ENCODE measurements around the gene SLC26A1.

The SLC26A1 gene

DNA sequence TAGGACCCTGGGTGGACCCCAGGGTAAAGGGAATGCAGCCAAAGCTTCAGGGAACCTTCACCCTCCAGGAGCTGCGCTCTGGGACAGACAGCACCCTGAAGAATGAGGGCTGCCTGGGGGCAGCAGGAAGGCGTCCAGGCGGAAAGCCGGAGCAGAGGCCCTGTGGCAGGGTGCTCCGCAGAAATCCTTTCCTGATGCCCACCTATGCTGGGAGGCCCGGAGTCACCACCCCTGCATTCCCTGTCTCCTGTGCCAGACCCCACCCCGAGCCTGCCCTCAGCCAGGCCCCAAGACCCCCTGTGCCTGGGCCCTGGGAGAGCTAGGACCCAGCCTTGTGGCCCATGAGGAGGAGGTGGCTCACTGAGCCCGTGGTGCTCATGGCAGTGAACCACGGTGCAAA is 18.5 kb downstream of the SLC26A1 start:
- no peak for TF ChIP-seq GATA3 (IDR thresholded peaks at IDR 0.05; ENCODE audit: low read depth, low read length)
- TF ChIP-seq GATA2 (IDR thresholded peaks at IDR 0.05; ENCODE audit: low read depth, low read length): no peak

- TF ChIP-seq GATA3 (IDR thresholded peaks at IDR 0.05; ENCODE audit: low read depth, low read length) (no peak), GATA2 (IDR thresholded peaks at IDR 0.05; ENCODE audit: low read depth, low read length) (no peak)
Measured at GRCh38 chr4:973431-974397, 19.5 kb downstream of the SLC26A1 start, which contains the start of gene DGKQ. DGKQ (minus strand) TSS chr4:973569; CDS start chr4:973482, 87 bp downstream.

GRCh38 chr4:972651-973424 is 20.4 kb downstream of the SLC26A1 start:
- TF ChIP-seq GATA3 (IDR thresholded peaks at IDR 0.05; ENCODE audit: low read depth, low read length) (no peak), GATA2 (IDR thresholded peaks at IDR 0.05; ENCODE audit: low read depth, low read length) (no peak)

DNA sequence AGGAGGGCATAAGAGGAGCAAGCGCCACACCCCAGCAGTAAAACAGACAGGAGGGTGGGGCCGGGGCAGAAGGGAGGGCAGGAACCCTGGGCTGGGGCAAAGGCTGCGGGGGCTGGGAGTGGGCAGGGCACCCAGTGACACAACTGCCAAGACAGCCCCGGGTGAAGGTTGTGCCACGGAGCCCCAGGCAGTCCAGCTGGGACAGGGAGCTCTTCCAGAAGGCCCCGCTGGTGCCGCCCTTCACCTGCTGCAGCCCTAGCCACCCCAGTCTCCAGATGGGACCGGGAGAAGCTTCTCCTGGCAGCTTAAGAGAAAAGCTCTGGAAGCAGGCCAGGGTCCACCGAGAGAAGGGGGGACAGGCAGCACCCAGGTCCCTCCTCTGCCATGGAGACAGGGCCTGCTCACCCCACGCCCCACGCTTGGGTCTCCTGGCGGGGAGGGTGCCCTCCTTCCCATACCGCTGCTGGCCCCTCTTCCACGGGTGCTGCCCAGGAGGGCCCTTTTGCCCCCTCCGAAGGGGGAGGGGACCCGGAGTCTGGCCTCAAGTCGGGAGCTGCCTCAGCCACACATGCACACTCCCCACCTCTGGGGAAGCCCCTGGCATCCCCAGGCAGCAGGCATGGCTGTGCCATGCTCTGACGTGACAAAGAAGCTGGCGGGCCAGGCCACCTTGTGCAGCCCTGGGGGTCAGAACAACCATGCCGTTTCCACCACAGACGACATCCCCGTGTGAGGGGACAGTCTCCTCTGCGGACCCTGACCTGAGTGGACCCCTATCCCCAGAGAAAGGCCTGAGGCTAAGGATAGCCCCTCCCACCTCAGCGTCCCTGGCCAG is 21.3 kb downstream of the SLC26A1 start:
- TF ChIP-seq GATA3 (IDR thresholded peaks at IDR 0.05; ENCODE audit: low read depth, low read length) (no peak), GATA2 (IDR thresholded peaks at IDR 0.05; ENCODE audit: low read depth, low read length) (no peak)

GRCh38 chr4:970854-971520 is 22.2 kb downstream of the SLC26A1 start:
- TF ChIP-seq GATA3 (IDR thresholded peaks at IDR 0.05; ENCODE audit: low read depth, low read length) (no peak), GATA2 (IDR thresholded peaks at IDR 0.05; ENCODE audit: low read depth, low read length) (no peak)

DNA sequence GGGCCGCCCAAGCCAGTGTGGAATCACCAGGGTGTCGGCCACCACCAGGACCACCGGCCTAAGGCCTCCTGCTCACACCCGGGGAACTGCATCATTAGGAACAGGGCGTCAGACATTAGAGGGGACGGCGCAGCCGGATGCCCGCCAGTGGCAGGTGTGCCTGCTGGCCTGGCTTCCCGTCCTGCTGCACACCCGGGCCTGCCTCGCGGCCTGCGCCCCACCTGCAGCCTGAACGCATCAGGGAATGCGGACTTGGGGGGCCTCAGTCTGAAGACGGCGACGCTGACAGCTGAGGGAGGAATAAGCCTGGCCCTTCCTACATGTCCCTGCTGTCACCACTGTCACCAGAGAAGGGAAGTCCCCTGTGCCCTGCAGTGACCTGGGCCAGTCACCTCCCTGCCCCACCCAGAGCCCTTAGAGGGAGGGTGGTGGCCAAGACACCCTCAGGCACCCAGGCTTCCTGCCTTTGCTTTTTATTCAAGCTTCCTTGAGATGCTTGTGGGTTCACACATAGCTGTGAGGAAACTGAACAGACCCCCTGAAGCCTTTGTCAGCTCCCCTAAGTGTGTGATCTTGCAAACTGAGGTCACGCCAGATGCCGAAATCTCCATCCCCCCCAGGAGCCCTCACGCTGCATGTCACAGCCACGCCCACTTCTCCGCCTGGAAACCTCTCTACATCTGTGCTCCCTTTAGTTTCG is 23.0 kb downstream of the SLC26A1 start:
- TF ChIP-seq GATA2 (IDR thresholded peaks at IDR 0.05; ENCODE audit: low read depth, low read length): no peak
- no peak for TF ChIP-seq GATA3 (IDR thresholded peaks at IDR 0.05; ENCODE audit: low read depth, low read length)

DNA sequence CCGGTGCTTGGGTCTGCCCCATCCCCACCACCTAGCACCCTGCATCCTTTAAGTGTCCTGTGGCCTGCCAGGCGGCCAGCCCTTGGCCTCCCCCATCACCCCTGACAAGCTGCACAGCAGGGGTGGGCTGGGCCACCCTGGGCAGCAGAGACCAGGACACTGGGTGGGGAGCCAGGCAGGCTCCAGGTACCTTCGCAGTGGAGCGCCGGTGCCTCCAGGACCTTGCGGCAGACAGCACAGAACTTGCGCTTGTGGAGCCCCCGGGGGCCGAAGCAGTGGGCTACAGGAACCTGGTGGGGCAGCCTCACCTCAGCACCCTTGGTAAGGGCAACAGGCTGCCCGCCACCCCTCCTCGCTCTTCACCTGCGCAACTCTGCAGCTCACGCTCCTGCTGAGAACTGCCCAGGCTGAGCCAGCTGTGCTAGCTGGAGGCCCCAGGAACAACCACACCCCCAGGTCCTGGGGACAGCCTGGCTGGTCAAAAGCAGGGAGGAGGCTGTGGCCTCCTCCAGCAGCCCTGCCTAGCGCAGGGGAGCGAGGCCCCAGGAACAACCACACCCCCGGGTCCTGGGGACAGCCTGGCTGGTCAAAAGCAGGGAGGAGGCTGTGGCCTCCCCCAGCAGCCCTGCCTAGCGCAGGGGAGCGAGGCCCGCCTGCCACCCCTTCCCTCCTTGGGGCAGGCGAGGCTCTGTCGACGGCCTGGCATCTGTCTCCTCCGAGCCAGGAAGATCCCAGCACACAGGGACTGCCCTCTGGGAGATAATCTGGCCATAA is 24.4 kb downstream of the SLC26A1 start:
- no peak for TF ChIP-seq GATA3 (IDR thresholded peaks at IDR 0.05; ENCODE audit: low read depth, low read length)
- no peak for TF ChIP-seq GATA2 (IDR thresholded peaks at IDR 0.05; ENCODE audit: low read depth, low read length)

DNA sequence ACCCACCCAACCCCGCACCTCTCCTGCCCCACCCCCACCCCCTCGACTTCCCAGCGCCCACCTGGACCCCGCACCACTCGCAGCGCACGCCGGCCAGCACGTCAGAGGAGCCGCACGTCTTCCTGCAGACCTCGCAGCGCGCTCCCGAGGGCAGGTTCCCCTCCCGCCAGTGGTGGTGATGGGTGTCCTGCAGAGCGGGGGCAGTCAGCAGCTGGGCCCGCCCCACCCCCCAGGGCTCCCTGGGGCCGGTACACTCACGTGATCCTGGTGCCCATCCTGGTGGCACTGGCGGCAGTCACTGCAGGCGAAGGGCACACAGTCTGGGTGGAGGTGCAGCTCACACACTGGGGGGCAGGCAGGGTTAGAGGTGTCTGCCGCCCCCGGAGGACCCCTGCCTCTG is 25.0 kb downstream of the SLC26A1 start:
- TF ChIP-seq GATA3 (IDR thresholded peaks at IDR 0.05; ENCODE audit: low read depth, low read length): no peak
- no peak for TF ChIP-seq GATA2 (IDR thresholded peaks at IDR 0.05; ENCODE audit: low read depth, low read length)

DNA sequence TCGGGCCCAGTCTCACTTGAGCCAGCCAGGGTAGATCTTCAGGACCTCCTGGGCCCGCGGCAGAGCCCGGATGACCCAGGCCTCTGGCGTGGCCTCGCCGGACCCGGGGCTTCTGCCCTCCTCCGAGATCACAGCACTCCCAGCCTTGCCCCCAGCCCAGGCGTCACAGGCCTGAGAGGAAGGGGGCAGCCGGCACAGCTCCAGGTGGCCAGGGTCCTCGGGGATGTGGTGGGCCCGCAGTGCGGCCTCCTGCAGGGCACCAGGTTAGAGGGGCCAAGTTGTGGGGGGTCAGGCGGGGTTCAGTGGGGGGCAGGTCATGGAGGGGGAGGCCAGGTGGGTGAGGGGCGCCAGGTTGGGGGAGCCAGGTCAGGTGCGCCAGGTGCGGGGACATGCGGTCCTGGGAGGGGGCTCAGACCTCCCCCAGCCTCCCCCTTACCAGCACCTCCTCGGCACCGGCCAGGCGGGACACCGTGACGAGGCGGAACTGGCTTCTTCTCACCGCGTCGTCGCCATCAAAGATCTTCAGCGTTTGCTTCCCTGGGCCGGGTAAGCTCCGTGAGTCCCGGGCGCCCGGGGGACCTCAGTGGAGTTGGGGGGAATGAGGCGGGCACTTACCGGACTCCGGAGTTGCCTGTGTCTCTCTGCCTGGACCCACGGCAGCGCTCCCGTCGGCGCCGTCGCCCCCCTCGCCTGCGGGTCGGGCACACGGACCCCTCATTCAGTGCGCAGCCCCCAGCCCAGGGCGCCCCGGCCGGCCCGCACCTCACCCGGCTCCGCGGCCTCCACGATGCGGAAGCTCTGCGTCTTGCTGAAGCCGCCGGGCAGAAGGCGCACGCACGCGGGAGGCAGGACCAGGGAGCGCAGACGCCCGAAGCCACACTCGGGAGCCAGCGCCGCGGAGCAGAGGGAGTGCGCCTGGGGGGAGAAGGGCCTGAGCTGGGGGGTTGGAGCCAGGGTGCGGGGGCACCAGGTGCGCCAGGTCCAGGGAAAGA is 25.8 kb downstream of the SLC26A1 start:
- TF ChIP-seq GATA2 (IDR thresholded peaks at IDR 0.05; ENCODE audit: low read depth, low read length) (no peak), GATA3 (IDR thresholded peaks at IDR 0.05; ENCODE audit: low read depth, low read length) (no peak)

- TF ChIP-seq GATA3 (IDR thresholded peaks at IDR 0.05; ENCODE audit: low read depth, low read length) (no peak), GATA2 (IDR thresholded peaks at IDR 0.05; ENCODE audit: low read depth, low read length) (no peak)
Measured at GRCh38 chr4:966266-967112, 26.7 kb downstream of the SLC26A1 start.

Data from SH-SY5Y (cell line).